HepG2 (cell line): ENCODE measurements around the gene MAP2K7. TPM values are rescaled to one million over a fixed set of nuclear protein-coding genes. Genes with fewer than 3 reads are reported as not detected.

ENCODE experiments used
- polyA plus RNA-seq, 8 experiments: library from polyadenylated mRNA; depleted of rRNA in 3 of 8; stranded (reverse) in 7 of 8; unstranded in 1 of 8; fragments of >200 nt; fragmentation: Illumina TruSeq in 4 of 8; extraction: Trizol in 4 of 8; gene quantifications; 2 replicates each; pipeline versions ENCODE4 v1.2.1 to v1.2.3, GENCODE V29; 2011 to 2016; ENCODE audit warnings: low read depth in 4 of 8, missing spikeins in 1 of 8, mixed read lengths in 1 of 8; ENCODE audit not compliant: insufficient read depth in 1 of 8
- total RNA-seq, 5 experiments: library from RNA; depleted of rRNA; stranded (reverse); fragments of >200 nt; fragmentation: Illumina TruSeq; extraction: Trizol; gene quantifications; 2 replicates each; pipeline ENCODE4 v1.2.3, GENCODE V29; 2016; ENCODE audit warnings: low read depth in 1 of 5

Gene MAP2K7
- total and polyA plus RNA-seq, 2 of the 13 experiments (the other 11 are each of a cell fraction or from before 2014, with no cell fraction given) = 9.0 to 10.8 TPM

Other genes with a start within 250 kb of the MAP2K7 start
- gene RETN, start 234.8 kb upstream of the MAP2K7 start, total RNA-seq (2016; rRNA removed; fragmentation: Illumina TruSeq; extraction: Trizol) = not detected in 2 replicates
- not detected in 2 replicates for gene RETN, start 234.8 kb upstream of the MAP2K7 start, polyA plus RNA-seq (2011; rRNA removed)
- gene MCEMP1, start 226.8 kb upstream of the MAP2K7 start, total RNA-seq (2016; rRNA removed; fragmentation: Illumina TruSeq; extraction: Trizol) = not detected in 2 replicates
- gene MCEMP1, start 226.8 kb upstream of the MAP2K7 start, polyA plus RNA-seq (2011; rRNA removed) = not detected in 2 replicates
- gene TRAPPC5, start 223.0 kb upstream of the MAP2K7 start, total RNA-seq (2016; rRNA removed; fragmentation: Illumina TruSeq; extraction: Trizol) = 74.8 and 78.7 TPM in 2 replicates
- gene TRAPPC5, start 223.0 kb upstream of the MAP2K7 start, polyA plus RNA-seq (2011; rRNA removed) = 38.5 and 53.6 TPM in 2 replicates
- gene FCER2, start 201.7 kb upstream of the MAP2K7 start, total RNA-seq (2016; rRNA removed; fragmentation: Illumina TruSeq; extraction: Trizol) = not detected in 2 replicates
- not detected in 2 replicates for gene FCER2, start 201.7 kb upstream of the MAP2K7 start, polyA plus RNA-seq (2011; rRNA removed)
- not detected in 2 replicates for gene CLEC4G, start 171.8 kb upstream of the MAP2K7 start, total RNA-seq (2016; rRNA removed; fragmentation: Illumina TruSeq; extraction: Trizol)
- not detected in 2 replicates for gene CLEC4G, start 171.8 kb upstream of the MAP2K7 start, polyA plus RNA-seq (2011; rRNA removed)
- not detected in 2 replicates for gene CD209, start 156.3 kb upstream of the MAP2K7 start, total RNA-seq (2016; rRNA removed; fragmentation: Illumina TruSeq; extraction: Trizol)
- not detected in 2 replicates for gene CD209, start 156.3 kb upstream of the MAP2K7 start, polyA plus RNA-seq (2011; rRNA removed)
- not detected in 2 replicates for gene CLEC4M, start 140.6 kb upstream of the MAP2K7 start, total RNA-seq (2016; rRNA removed; fragmentation: Illumina TruSeq; extraction: Trizol)
- 0.07 TPM in 1 of 2 replicates, not detected in the other for gene CLEC4M, start 140.6 kb upstream of the MAP2K7 start, polyA plus RNA-seq (2011; rRNA removed)
- gene EVI5L, start 73.7 kb upstream of the MAP2K7 start, total RNA-seq (2016; rRNA removed; fragmentation: Illumina TruSeq; extraction: Trizol) = 1.3 and 1.7 TPM in 2 replicates
- 2.4 and 3.1 TPM in 2 replicates for gene EVI5L, start 73.7 kb upstream of the MAP2K7 start, polyA plus RNA-seq (2011; rRNA removed)
- 0.07 TPM in 2 replicates for gene PRR36, start 29.5 kb upstream of the MAP2K7 start, total RNA-seq (2016; rRNA removed; fragmentation: Illumina TruSeq; extraction: Trizol)
- gene PRR36, start 29.5 kb upstream of the MAP2K7 start, polyA plus RNA-seq (2011; rRNA removed) = 0.17 TPM in 2 replicates
- gene LRRC8E, start 15.4 kb upstream of the MAP2K7 start, total RNA-seq (2016; rRNA removed; fragmentation: Illumina TruSeq; extraction: Trizol) = 4.0 and 8.0 TPM in 2 replicates
- gene LRRC8E, start 15.4 kb upstream of the MAP2K7 start, polyA plus RNA-seq (2011; rRNA removed) = 10.3 and 14.6 TPM in 2 replicates
- 0.83 and 1.0 TPM in 2 replicates for gene TGFBR3L, start 11.0 kb downstream of the MAP2K7 start, total RNA-seq (2016; rRNA removed; fragmentation: Illumina TruSeq; extraction: Trizol)
- gene TGFBR3L, start 11.0 kb downstream of the MAP2K7 start, polyA plus RNA-seq (2011; rRNA removed) = 0.14 and 0.20 TPM in 2 replicates
- 9.5 and 10.2 TPM in 2 replicates for gene SNAPC2, start 16.5 kb downstream of the MAP2K7 start, total RNA-seq (2016; rRNA removed; fragmentation: Illumina TruSeq; extraction: Trizol)
- 12.7 and 14.9 TPM in 2 replicates for gene SNAPC2, start 16.5 kb downstream of the MAP2K7 start, polyA plus RNA-seq (2011; rRNA removed)
- gene CTXN1, start 22.3 kb downstream of the MAP2K7 start, total RNA-seq (2016; rRNA removed; fragmentation: Illumina TruSeq; extraction: Trizol) = 0.11 and 0.36 TPM in 2 replicates
- 0.12 TPM in 1 of 2 replicates, not detected in the other for gene CTXN1, start 22.3 kb downstream of the MAP2K7 start, polyA plus RNA-seq (2011; rRNA removed)
- 71.5 and 72.6 TPM in 2 replicates for gene TIMM44, start 39.8 kb downstream of the MAP2K7 start, total RNA-seq (2016; rRNA removed; fragmentation: Illumina TruSeq; extraction: Trizol)
- gene TIMM44, start 39.8 kb downstream of the MAP2K7 start, polyA plus RNA-seq (2011; rRNA removed) = 42.9 and 49.4 TPM in 2 replicates
- gene ELAVL1, start 101.8 kb downstream of the MAP2K7 start, total RNA-seq (2016; rRNA removed; fragmentation: Illumina TruSeq; extraction: Trizol) = 38.4 and 58.2 TPM in 2 replicates
- 25.6 and 27.9 TPM in 2 replicates for gene ELAVL1, start 101.8 kb downstream of the MAP2K7 start, polyA plus RNA-seq (2011; rRNA removed)
- gene CCL25, start 148.9 kb downstream of the MAP2K7 start, total RNA-seq (2016; rRNA removed; fragmentation: Illumina TruSeq; extraction: Trizol) = not detected in 2 replicates
- not detected in 2 replicates for gene CCL25, start 148.9 kb downstream of the MAP2K7 start, polyA plus RNA-seq (2011; rRNA removed)
- gene FBN3, start 245.7 kb downstream of the MAP2K7 start, total RNA-seq (2016; rRNA removed; fragmentation: Illumina TruSeq; extraction: Trizol) = 0.20 TPM in 1 of 2 replicates, not detected in the other
- gene FBN3, start 245.7 kb downstream of the MAP2K7 start, polyA plus RNA-seq (2011; rRNA removed) = 1.3 and 2.4 TPM in 2 replicates